ENCODE results near the gene ITGAD.

The ITGAD gene

DNA sequence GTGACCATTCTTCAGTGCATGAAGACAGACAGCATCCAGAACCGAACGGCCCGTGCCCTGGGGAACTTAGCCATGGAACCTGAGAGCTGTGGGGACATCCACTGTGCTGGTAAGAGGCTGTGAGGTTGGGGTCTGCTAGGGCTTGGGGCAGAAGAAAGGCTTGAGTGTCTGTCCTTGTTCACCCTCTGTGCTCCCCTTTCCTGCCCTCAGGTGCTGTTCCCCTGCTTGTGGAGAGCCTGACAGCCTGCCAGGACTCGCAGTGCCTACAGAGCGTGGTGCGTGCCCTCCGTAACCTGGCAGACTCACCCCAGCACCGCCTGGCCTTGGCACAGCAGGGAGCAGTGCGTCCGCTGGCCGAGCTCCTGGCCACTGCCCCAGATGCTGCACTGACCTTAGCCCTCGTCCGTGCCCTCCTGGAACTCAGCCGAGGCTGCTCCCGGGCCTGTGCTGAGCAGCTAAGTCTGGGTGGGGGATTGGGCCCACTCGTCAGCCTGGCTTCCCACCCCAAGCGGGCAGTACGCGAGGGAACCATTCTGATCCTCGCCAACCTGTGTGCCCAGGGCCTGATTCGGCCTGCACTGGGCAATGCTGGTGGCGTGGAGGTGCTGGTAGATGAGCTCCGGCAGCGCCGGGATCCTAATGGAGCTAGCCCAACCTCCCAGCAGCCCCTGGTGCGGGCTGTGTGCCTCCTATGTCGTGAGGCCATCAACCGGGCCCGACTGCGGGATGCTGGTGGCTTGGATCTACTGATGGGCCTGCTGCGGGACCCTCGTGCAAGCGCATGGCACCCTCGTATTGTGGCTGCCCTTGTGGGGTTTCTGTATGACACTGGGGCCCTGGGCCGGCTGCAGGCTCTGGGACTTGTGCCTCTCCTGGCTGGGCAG is 69.0 kb downstream of the ITGAD start:
- H3K27ac ChIP-seq (ENCODE audit: extremely low read depth, low read depth, low read length): no peak overlapping the region
- no peaks in the 10 kb centered on the region for H3K9me3 ChIP-seq (ENCODE audit: control insufficient read depth, insufficient read depth, low read depth, low read length)
- TF ChIP-seq ZNF394 (tag by site-specific recombination; IDR thresholded peaks at IDR 0.05; ENCODE audit: borderline replicate concordance) (no peak), KLF1 (tag by site-specific recombination; IDR thresholded peaks at IDR 0.05) (no peak), ZNF10 (tag by site-specific recombination; IDR thresholded peaks at IDR 0.05) (no peak), ZBTB21 (tag by site-specific recombination; IDR thresholded peaks at IDR 0.05) (no peak), ZSCAN18 (tag by site-specific recombination; IDR thresholded peaks at IDR 0.05) (no peak)
- TF ChIP-seq, protein P1, sequence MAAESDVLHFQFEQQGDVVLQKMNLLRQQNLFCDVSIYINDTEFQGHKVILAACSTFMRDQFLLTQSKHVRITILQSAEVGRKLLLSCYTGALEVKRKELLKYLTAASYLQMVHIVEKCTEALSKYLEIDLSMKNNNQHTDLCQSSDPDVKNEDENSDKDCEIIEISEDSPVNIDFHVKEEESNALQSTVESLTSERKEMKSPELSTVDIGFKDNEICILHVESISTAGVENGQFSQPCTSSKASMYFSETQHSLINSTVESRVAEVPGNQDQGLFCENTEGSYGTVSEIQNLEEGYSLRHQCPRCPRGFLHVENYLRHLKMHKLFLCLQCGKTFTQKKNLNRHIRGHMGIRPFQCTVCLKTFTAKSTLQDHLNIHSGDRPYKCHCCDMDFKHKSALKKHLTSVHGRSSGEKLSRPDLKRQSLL (tag by site-specific recombination; IDR thresholded peaks at IDR 0.05): no peak
- TF ChIP-seq, protein P2, sequence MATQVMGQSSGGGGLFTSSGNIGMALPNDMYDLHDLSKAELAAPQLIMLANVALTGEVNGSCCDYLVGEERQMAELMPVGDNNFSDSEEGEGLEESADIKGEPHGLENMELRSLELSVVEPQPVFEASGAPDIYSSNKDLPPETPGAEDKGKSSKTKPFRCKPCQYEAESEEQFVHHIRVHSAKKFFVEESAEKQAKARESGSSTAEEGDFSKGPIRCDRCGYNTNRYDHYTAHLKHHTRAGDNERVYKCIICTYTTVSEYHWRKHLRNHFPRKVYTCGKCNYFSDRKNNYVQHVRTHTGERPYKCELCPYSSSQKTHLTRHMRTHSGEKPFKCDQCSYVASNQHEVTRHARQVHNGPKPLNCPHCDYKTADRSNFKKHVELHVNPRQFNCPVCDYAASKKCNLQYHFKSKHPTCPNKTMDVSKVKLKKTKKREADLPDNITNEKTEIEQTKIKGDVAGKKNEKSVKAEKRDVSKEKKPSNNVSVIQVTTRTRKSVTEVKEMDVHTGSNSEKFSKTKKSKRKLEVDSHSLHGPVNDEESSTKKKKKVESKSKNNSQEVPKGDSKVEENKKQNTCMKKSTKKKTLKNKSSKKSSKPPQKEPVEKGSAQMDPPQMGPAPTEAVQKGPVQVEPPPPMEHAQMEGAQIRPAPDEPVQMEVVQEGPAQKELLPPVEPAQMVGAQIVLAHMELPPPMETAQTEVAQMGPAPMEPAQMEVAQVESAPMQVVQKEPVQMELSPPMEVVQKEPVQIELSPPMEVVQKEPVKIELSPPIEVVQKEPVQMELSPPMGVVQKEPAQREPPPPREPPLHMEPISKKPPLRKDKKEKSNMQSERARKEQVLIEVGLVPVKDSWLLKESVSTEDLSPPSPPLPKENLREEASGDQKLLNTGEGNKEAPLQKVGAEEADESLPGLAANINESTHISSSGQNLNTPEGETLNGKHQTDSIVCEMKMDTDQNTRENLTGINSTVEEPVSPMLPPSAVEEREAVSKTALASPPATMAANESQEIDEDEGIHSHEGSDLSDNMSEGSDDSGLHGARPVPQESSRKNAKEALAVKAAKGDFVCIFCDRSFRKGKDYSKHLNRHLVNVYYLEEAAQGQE (tag by site-specific recombination; IDR thresholded peaks at IDR 0.05): no peak
- H3K4me3 ChIP-seq (ENCODE audit: low read depth, low read length): no peak overlapping the region
- H3K36me3 ChIP-seq (ENCODE audit: control insufficient read depth in 2 of 2, insufficient read depth in 1 of 2, low read length in 2 of 2): peaks cover 0 to 54% of the 10 kb centered on the region in 2 experiments; a peak in 2 of 3 replicates
- POLR2A ChIA-PET: no interaction called here
- no peaks in the 10 kb centered on the region for H3K4me1 ChIP-seq (ENCODE audit: control insufficient read depth, insufficient read depth, low read length)
- CTCF ChIA-PET: interaction anchor here (1.3 kb wide), 1 partner anchor 479 kb away, joined by 3 read pairs; no protein-coding TSS in a partner anchor

GRCh38 chr16:31464348-31464769 is 71.2 kb downstream of the ITGAD start:
- Histone ChIP-seq H3K27ac (ENCODE audit: extremely low read depth, low read depth, low read length) (no peak overlapping the region), H3K4me3 (ENCODE audit: low read depth, low read length) (no peak overlapping the region), H3K36me3 (ENCODE audit: control insufficient read depth in 2 of 2, insufficient read depth in 1 of 2, low read length in 2 of 2) (peaks cover 0 to 49% of the 10 kb centered on the region in 2 experiments; a peak in 2 of 3 replicates), H3K4me1 (ENCODE audit: control insufficient read depth, insufficient read depth, low read length) (no peaks in the 10 kb centered on the region), H3K9me3 (ENCODE audit: control insufficient read depth, insufficient read depth, low read depth, low read length) (no peaks in the 10 kb centered on the region)
- ChIA-PET CTCF (no interaction called here), POLR2A (no interaction called here)
- TF ChIP-seq SCRT1 (tag by site-specific recombination; IDR thresholded peaks at IDR 0.05; ENCODE audit: borderline replicate concordance): no peak
- TF ChIP-seq ZNF324 (tag by site-specific recombination; IDR thresholded peaks at IDR 0.05): no peak
- TF ChIP-seq ZNF394 (tag by site-specific recombination; IDR thresholded peaks at IDR 0.05; ENCODE audit: borderline replicate concordance): no peak
- no peak for TF ChIP-seq OVOL3 (tag by site-specific recombination; IDR thresholded peaks at IDR 0.05)
- TF ChIP-seq ZNF391 (tag by site-specific recombination; IDR thresholded peaks at IDR 0.05; ENCODE audit: borderline replicate concordance, low read depth): no peak
- no peak for TF ChIP-seq FEZF1 (tag by site-specific recombination; IDR thresholded peaks at IDR 0.05)
- TF ChIP-seq ZNF585B (tag by site-specific recombination; IDR thresholded peaks at IDR 0.05): no peak
- no peak for TF ChIP-seq ZNF837 (tag by site-specific recombination; IDR thresholded peaks at IDR 0.05)
- TF ChIP-seq ZNF366 (tag by site-specific recombination; conservative IDR thresholded peaks at IDR 0.05): no peak
- no peak for TF ChIP-seq ZNF146 (tag by site-specific recombination; IDR thresholded peaks at IDR 0.05)
- no peak for TF ChIP-seq GLIS1 (tag by site-specific recombination; IDR thresholded peaks at IDR 0.05)
- no peak for TF ChIP-seq ZNF776 (tag by site-specific recombination; IDR thresholded peaks at IDR 0.05; ENCODE audit: borderline replicate concordance)
- TF ChIP-seq, protein P3, sequence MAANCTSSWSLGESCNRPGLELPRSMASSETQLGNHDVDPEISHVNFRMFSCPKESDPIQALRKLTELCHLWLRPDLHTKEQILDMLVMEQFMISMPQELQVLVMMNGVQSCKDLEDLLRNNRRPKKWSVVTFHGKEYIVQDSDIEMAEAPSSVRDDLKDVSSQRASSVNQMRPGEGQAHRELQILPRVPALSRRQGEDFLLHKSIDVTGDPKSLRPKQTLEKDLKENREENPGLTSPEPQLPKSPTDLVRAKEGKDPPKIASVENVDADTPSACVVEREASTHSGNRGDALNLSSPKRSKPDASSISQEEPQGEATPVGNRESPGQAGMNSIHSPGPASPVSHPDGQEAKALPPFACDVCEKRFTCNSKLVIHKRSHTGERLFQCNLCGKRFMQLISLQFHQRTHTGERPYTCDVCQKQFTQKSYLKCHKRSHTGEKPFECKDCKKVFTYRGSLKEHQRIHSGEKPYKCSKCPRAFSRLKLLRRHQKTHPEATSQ (tag by site-specific recombination; IDR thresholded peaks at IDR 0.05): no peak
- TF ChIP-seq ZBTB7A (tag by site-specific recombination; IDR thresholded peaks at IDR 0.05; ENCODE audit: low read depth): no peak
- no peak for TF ChIP-seq ZNF211 (tag by site-specific recombination; IDR thresholded peaks at IDR 0.05; ENCODE audit: low read depth)
- TF ChIP-seq PRDM4 (tag by site-specific recombination; IDR thresholded peaks at IDR 0.05): no peak
- TF ChIP-seq ZNF555 (tag by site-specific recombination; conservative IDR thresholded peaks at IDR 0.05): no peak
- TF ChIP-seq BCL11A (tag by site-specific recombination; IDR thresholded peaks at IDR 0.05; ENCODE audit: low read depth): no peak
